MCF 10A (cell line): ENCODE measurements around the gene GCA. TPM values are rescaled to one million over a fixed set of nuclear protein-coding genes. Genes with fewer than 3 reads are reported as not detected.

Experiments
- BruUV-seq: library from RNA; stranded (reverse); fragments of 400-500 nt; replicated peaks from 2 replicates; lab custom pipeline; 2021; lab: Mats Ljungman, UMichigan
- CTCF ChIA-PET: fragments of 300-600 bp; sonication (Branson Sonifier 250); formaldehyde crosslinking; extraction: SDS; loops from one replicate; lab custom pipeline; 2021; ENCODE audit warnings: antibody characterized with exemption, inconsistent platforms; lab: Yijun Ruan, JAX
- POLR2A ChIA-PET: fragments of 300-600, 350-650 bp; sonication (Branson Sonifier 250); formaldehyde crosslinking; extraction: SDS; loops from one replicate; lab custom pipeline; 2020; ENCODE audit warnings: antibody characterized with exemption, inconsistent platforms; lab: Yijun Ruan, JAX
- DNase-seq: peaks from one replicate; pipeline ENCODE4 v3.0.0-alpha.2; 2018; ENCODE audit not compliant: unreplicated experiment
- H3K27ac Mint-ChIP-seq: one replicate; pipeline ENCODE4 v1.8.0; 2022; ENCODE audit warnings: mild to moderate bottlenecking, low read depth, mixed read lengths; ENCODE audit not compliant: unreplicated experiment
- H3K27me3 Mint-ChIP-seq: one replicate; pipeline ENCODE4 v1.8.0; 2022; ENCODE audit warnings: mixed read lengths; ENCODE audit not compliant: insufficient read depth, unreplicated experiment
- H3K36me3 Mint-ChIP-seq: one replicate; pipeline ENCODE4 v1.8.0; 2022; ENCODE audit warnings: mild to moderate bottlenecking, moderate library complexity, mixed read lengths; ENCODE audit not compliant: insufficient read depth, unreplicated experiment
- H3K4me1 Mint-ChIP-seq: one replicate; pipeline ENCODE4 v1.8.0; 2022; ENCODE audit warnings: mixed read lengths; ENCODE audit not compliant: insufficient read depth, unreplicated experiment
- H3K4me3 Mint-ChIP-seq: one replicate; pipeline ENCODE4 v1.8.0; 2022; ENCODE audit warnings: mild to moderate bottlenecking, moderate library complexity, mixed read lengths; ENCODE audit not compliant: unreplicated experiment
- H3K9me3 Mint-ChIP-seq: one replicate; pipeline ENCODE4 v1.8.0; 2022; ENCODE audit warnings: mixed read lengths; ENCODE audit not compliant: unreplicated experiment
- CTCF ChIP-seq: fragments of 200-600 bp; IDR thresholded peaks from one replicate; pipeline ENCODE4 v1.8.0; 2022; ENCODE audit warnings: antibody characterized with exemption, mild to moderate bottlenecking; ENCODE audit not compliant: unreplicated experiment
- intact Hi-C: fragments of 100-400 bp; cut with micrococcal nuclease; formaldehyde crosslinking; loops from 2 replicates; pipeline ENCODE4 v1.14.1; 2022
- total RNA-seq: library from RNA; stranded (reverse); gene quantifications from 2 replicates; pipeline ENCODE4 v1.2.3, GENCODE V29; 2022

The GCA gene
- total RNA-seq, 1 experiment from 2014 or later = 0.77 TPM

GRCh38 chr2:162318328-162319180 is 25.4 kb upstream of the GCA start, which contains the start of gene IFIH1:
TSS of gene IFIH1 (minus strand) at chr2:162318684. CDS start at chr2:162318307, 377 bp downstream.
- CTCF ChIA-PET = interaction anchor here (0.6 to 2.5 kb wide), 12 partner anchors 10 to 513 kb away, joined by 3 to 22 read pairs (median 4); no protein-coding TSS in a partner anchor
- Mint-ChIP-seq H3K9me3 (no peaks in the 10 kb centered on the region), H3K36me3 (peaks cover 7% of the 10 kb centered on the region), H3K27ac (peak within 1 kb of the TSS; percentile 99), H3K4me3 (peak within 1 kb of the TSS; percentile 86), H3K27me3 (no peaks in the 10 kb centered on the region), H3K4me1 (peaks cover 19% of the 10 kb centered on the region)
- POLR2A ChIA-PET = interaction anchor here (0.6 to 2.7 kb wide), 19 partner anchors 13 to 1230 kb away, joined by 3 to 10 read pairs (median 4); partner anchors contain the start of genes FAP and PSMD14
- peak; percentile 94 for DNase-seq
- BruUV-seq = TSS peak; percentile 84
- intact Hi-C loops = no loop called here
- peak; percentile 18 for TF ChIP-seq CTCF

GRCh38 chr2:162320864-162321517 is 22.9 kb upstream of the GCA start:
- no TSS peak for BruUV-seq
- H3K9me3 Mint-ChIP-seq = no peaks in the 10 kb centered on the region

GRCh38 chr2:162324953-162325352 is 19.0 kb upstream of the GCA start:
- no peak overlapping the region for H3K27ac Mint-ChIP-seq
- H3K36me3 Mint-ChIP-seq = no peaks in the 10 kb centered on the region
- H3K4me1 Mint-ChIP-seq = no peaks in the 10 kb centered on the region
- CTCF ChIA-PET = no interaction called here
- H3K27me3 Mint-ChIP-seq = no peaks in the 10 kb centered on the region
- no peak for DNase-seq
- POLR2A ChIA-PET = no interaction called here
- BruUV-seq = no TSS peak
- no peak overlapping the region for H3K4me3 Mint-ChIP-seq
- intact Hi-C loops = no loop called here
- no peaks in the 10 kb centered on the region for H3K9me3 Mint-ChIP-seq
- TF ChIP-seq CTCF = no peak

More at GRCh38 chr2:162320864-162321517, 22.9 kb upstream of the GCA start:
- H3K27me3 Mint-ChIP-seq = no peaks in the 10 kb centered on the region
- H3K4me3 Mint-ChIP-seq = no peak overlapping the region
- no peak overlapping the region for H3K27ac Mint-ChIP-seq
- no peak for TF ChIP-seq CTCF
- POLR2A ChIA-PET = interaction anchor here (0.7 kb wide), 1 partner anchor 1926 kb away, joined by 3 read pairs; no protein-coding TSS in a partner anchor
- intact Hi-C loops = no loop called here
- H3K36me3 Mint-ChIP-seq = peaks cover 7% of the 10 kb centered on the region
- peaks cover 19% of the 10 kb centered on the region for H3K4me1 Mint-ChIP-seq
- no peak for DNase-seq
- CTCF ChIA-PET = interaction anchor here (0.6 to 1.0 kb wide), 3 partner anchors 13 to 682 kb away, joined by 3 read pairs; no protein-coding TSS in a partner anchor
